ENCODE data around the gene RALB. TPM values are rescaled to one million over a fixed set of nuclear protein-coding genes. Genes with fewer than 3 reads are reported as not detected.

Gene RALB, protein sequence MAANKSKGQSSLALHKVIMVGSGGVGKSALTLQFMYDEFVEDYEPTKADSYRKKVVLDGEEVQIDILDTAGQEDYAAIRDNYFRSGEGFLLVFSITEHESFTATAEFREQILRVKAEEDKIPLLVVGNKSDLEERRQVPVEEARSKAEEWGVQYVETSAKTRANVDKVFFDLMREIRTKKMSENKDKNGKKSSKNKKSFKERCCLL
- 40.2 and 41.3 TPM in 2 replicates for total RNA-seq (2022)
- Bru-seq, nascent RNA: percentile 73 among the genes with signal in this experiment
- BruChase-seq, experiment 1, labeled RNA remaining after a 6-hour chase: percentile 75 among the genes with signal in this experiment
- BruChase-seq, experiment 2, labeled RNA remaining after a 2-hour chase: percentile 64 among the genes with signal in this experiment
- long read RNA-seq, transcript RALB-203 (5 exons, 1,252 nt): minor isoform, 38 of 140 reads
- long read RNA-seq, transcript RALB-201 (5 exons, 2,344 nt): major isoform, 86 of 140 reads
- long read RNA-seq, partial matches to known transcripts: 11 of 140 reads
- long read RNA-seq, other reads (novel, unspliced or antisense): 5 of 140 reads

DNA sequence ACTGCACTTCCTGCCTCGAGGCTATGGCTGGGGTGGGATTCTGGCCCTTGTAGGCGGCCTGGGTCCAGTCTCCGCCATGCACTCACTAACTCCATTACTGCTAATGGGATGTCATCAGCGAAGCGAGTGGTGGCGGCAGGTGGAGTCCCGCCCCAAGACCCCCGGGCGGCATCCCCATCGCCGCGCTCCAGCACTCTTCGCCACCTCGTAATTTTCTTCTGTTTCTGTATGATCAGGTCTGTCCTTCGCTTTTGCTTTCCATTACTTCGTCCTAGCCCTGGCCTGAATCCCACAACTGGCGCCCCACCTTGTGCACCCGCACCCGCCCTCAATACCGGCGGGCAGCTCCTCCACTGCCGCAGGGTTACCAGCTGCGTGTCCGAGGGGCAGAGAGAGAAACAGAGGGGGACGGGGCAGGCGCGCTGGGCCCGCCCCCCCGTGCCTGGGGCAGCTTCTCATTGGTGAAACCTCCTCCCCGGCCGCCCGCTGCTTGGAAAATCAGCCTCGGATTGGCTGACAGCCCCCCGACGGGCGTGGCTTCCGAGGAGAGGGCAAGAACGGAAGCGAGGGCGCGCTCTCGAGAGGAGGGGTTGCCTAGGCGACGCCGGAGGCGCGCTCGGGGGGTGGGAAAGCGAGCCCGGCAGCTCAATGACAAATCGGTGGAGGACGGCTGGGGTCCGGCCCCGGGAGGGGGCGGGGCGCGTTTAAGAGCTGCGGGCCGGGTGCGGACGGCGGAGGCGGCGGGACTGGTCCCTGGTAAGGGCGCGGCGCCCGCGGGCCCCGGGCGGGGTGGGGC lies at the start of gene RALB:
TSS of gene RALB (plus strand) at position 628 of the 796 bp plus-strand sequence. CDS start 25,813 bp downstream, outside the sequence.
- Mint-ChIP-seq H3K36me3 (ENCODE audit: insufficient read depth, unreplicated experiment) (peaks cover 26% of the 10 kb centered on the region), H3K4me3 (ENCODE audit: low read depth, unreplicated experiment) (peak within 1 kb of the TSS; percentile 96), H3K27ac (ENCODE audit: unreplicated experiment) (peak within 1 kb of the TSS; percentile 60), H3K27me3 (ENCODE audit: unreplicated experiment) (peaks cover 13% of the 10 kb centered on the region), H3K9me3 (ENCODE audit: low read depth, unreplicated experiment) (no peaks in the 10 kb centered on the region), H3K4me1 (ENCODE audit: low read depth, unreplicated experiment) (peaks cover 40% of the 10 kb centered on the region)
- TF ChIP-seq, protein P1, sequence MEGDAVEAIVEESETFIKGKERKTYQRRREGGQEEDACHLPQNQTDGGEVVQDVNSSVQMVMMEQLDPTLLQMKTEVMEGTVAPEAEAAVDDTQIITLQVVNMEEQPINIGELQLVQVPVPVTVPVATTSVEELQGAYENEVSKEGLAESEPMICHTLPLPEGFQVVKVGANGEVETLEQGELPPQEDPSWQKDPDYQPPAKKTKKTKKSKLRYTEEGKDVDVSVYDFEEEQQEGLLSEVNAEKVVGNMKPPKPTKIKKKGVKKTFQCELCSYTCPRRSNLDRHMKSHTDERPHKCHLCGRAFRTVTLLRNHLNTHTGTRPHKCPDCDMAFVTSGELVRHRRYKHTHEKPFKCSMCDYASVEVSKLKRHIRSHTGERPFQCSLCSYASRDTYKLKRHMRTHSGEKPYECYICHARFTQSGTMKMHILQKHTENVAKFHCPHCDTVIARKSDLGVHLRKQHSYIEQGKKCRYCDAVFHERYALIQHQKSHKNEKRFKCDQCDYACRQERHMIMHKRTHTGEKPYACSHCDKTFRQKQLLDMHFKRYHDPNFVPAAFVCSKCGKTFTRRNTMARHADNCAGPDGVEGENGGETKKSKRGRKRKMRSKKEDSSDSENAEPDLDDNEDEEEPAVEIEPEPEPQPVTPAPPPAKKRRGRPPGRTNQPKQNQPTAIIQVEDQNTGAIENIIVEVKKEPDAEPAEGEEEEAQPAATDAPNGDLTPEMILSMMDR (IDR thresholded peaks at IDR 0.05; ENCODE audit: unreplicated experiment): no peak
- DNase-seq: peak; percentile 99
- CTCF ChIA-PET: interaction anchor here (0.5 to 2.0 kb wide), 9 partner anchors 13 to 1373 kb away, joined by 3 to 14 read pairs (median 3); partner anchors contain the start of gene TMEM185B
- no TSS peak for BruUV-seq (replicated peaks)
- intact Hi-C loops (cut with micrococcal nuclease; ENCODE audit: unreplicated experiment): loop anchor here (1.0 to 5.0 kb wide), 2 partner anchors 35 to 61 kb away; no protein-coding TSS in a partner anchor

DNA sequence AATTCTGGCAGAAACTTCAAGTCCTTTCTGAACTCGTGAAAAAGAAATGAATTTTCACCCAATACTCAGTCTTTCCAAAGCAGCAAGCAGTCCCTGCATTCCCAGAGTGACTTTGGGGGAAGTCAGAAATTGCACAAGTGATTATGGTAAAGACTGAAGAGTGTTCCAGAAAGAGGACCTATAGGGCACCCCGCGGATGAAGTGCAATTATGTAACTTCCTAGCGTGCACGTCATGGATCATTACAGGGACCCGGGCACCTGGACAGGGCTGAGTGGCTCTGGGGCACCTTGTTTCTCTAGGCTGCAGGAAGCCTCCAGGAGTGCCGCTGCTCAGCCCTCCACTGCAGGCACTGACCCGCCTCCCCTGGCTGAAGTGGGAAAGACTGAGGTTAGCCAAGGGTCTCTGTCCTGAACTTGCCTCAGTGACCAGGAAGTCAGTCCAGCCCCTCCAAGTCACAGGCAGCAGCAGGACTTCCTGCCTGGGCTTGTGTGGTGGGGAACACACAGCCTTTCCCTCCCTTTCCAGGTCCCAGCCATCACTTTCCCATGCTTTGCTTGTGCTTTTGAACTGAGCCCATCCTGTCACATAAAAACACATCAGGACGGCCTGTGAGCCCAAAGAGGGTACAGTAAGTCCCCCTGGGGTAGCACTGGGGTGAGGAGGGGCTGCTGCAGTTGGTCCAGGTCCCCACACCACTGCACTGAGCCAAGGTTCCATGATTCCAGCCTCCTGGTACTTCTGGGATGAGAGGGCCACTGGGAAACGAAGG lies 49.2 kb upstream of the RALB start:
- Mint-ChIP-seq H3K4me3 (ENCODE audit: low read depth, unreplicated experiment) (no peak overlapping the region), H3K27me3 (ENCODE audit: unreplicated experiment) (no peaks in the 10 kb centered on the region), H3K27ac (ENCODE audit: unreplicated experiment) (no peak overlapping the region), H3K36me3 (ENCODE audit: insufficient read depth, unreplicated experiment) (no peaks in the 10 kb centered on the region), H3K9me3 (ENCODE audit: low read depth, unreplicated experiment) (peaks cover 3% of the 10 kb centered on the region), H3K4me1 (ENCODE audit: low read depth, unreplicated experiment) (no peaks in the 10 kb centered on the region)
- CTCF ChIA-PET: no interaction called here
- no TSS peak for BruUV-seq (replicated peaks)
- TF ChIP-seq, protein P1 (IDR thresholded peaks at IDR 0.05; ENCODE audit: unreplicated experiment): no peak
- intact Hi-C loops (cut with micrococcal nuclease; ENCODE audit: unreplicated experiment): no loop called here
- DNase-seq: no peak

DNA sequence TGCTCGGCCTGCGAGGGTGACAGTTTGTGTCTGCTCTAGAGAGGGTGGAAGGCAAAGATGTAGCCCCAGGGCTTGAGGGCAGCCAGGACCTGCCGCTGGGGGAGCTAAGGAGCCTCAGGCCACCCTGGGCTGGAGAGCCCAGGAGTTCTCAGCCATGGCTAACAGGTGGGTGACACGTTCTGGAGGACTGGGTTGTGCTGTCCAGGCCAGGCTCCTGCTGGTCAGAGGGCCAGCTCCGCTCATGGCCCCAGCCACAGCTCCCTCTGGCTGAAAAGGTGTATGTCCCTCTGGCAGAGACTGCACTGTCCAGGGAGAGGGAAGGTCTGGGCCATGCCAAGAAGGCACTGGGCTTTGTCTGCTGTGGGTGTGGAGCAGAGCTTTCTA lies 48.6 kb upstream of the RALB start:
- H3K27ac Mint-ChIP-seq (ENCODE audit: unreplicated experiment): no peak overlapping the region
- intact Hi-C loops (cut with micrococcal nuclease; ENCODE audit: unreplicated experiment): no loop called here
- DNase-seq: no peak
- H3K27me3 Mint-ChIP-seq (ENCODE audit: unreplicated experiment): no peaks in the 10 kb centered on the region
- H3K4me1 Mint-ChIP-seq (ENCODE audit: low read depth, unreplicated experiment): no peaks in the 10 kb centered on the region
- H3K9me3 Mint-ChIP-seq (ENCODE audit: low read depth, unreplicated experiment): no peaks in the 10 kb centered on the region
- TF ChIP-seq, protein P1 (IDR thresholded peaks at IDR 0.05; ENCODE audit: unreplicated experiment): no peak
- no TSS peak for BruUV-seq (replicated peaks)
- no peak overlapping the region for H3K4me3 Mint-ChIP-seq (ENCODE audit: low read depth, unreplicated experiment)
- no peaks in the 10 kb centered on the region for H3K36me3 Mint-ChIP-seq (ENCODE audit: insufficient read depth, unreplicated experiment)
- CTCF ChIA-PET: no interaction called here

DNA sequence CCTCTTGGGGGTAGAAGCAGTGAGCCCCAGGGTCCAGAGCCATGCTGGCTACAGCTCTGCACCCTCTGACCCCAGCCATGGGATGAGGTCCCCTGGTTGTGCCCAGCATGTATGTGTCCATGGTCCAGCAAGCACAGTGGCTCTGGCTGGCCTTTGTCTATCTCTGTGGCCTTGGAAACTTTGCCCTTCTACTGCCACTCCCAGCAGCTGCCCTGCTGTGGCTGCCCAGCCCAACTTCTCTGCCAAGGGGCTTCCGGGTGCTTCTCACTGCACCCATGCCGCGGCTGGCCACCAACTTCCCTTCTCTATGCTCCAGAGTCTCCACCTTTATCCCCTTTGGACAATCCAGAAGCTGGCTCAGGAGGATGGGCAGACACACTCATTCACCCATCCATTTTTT lies 48.2 kb upstream of the RALB start:
- intact Hi-C loops (cut with micrococcal nuclease; ENCODE audit: unreplicated experiment): no loop called here
- no peaks in the 10 kb centered on the region for H3K27me3 Mint-ChIP-seq (ENCODE audit: unreplicated experiment)
- CTCF ChIA-PET: no interaction called here
- H3K4me1 Mint-ChIP-seq (ENCODE audit: low read depth, unreplicated experiment): no peaks in the 10 kb centered on the region
- H3K27ac Mint-ChIP-seq (ENCODE audit: unreplicated experiment): no peak overlapping the region
- H3K4me3 Mint-ChIP-seq (ENCODE audit: low read depth, unreplicated experiment): no peak overlapping the region
- no TSS peak for BruUV-seq (replicated peaks)
- no peaks in the 10 kb centered on the region for H3K36me3 Mint-ChIP-seq (ENCODE audit: insufficient read depth, unreplicated experiment)
- H3K9me3 Mint-ChIP-seq (ENCODE audit: low read depth, unreplicated experiment): no peaks in the 10 kb centered on the region
- TF ChIP-seq, protein P1 (IDR thresholded peaks at IDR 0.05; ENCODE audit: unreplicated experiment): no peak
- no peak for DNase-seq
